H1 (cell line): Measurements from ENCODE around the gene RGS7BP. TPM values are rescaled to one million over a fixed set of nuclear protein-coding genes. Genes with fewer than 3 reads are reported as not detected.
A peak's percentile ranks its signal among the peaks of the same experiment; 100 is the strongest.

Experiments used
- CTCF ChIA-PET: fragments of 300-600 bp; sonication (Branson Sonifier 250); formaldehyde crosslinking; loops from one replicate; lab custom pipeline; 2021; ENCODE audit not compliant: partially characterized antibody; lab: Charles Lee
- POLR2A ChIA-PET: fragments of 300-600 bp; sonication (Branson Sonifier 250); formaldehyde crosslinking; loops from one replicate; lab custom pipeline; 2021; ENCODE audit warnings: inconsistent platforms; ENCODE audit not compliant: partially characterized antibody; lab: Charles Lee
- DNase-seq, 2 experiments: peaks; one replicate each; pipeline versions ENCODE4 v3.0.0 to v3.0.0-alpha.2; 2010 to 2022; ENCODE audit warnings: low spot score in 2 of 2, low read depth in 1 of 2, mixed read lengths in 1 of 2
- FAIRE-seq: peaks from 2 replicates; lab custom pipeline; 2011; peaks lifted over from hg19 to GRCh38; lab: Jason Lieb, UNC
- H2AFZ ChIP-seq: 2 replicates; pipeline ENCODE4 v1.8.1; 2012; ENCODE audit warnings: low read length, inconsistent platforms
- H2AK5ac ChIP-seq: 2 replicates; pipeline ENCODE4 v1.6.1; 2013; ENCODE audit warnings: low read depth, low read length
- H2BK120ac ChIP-seq: replicated peaks from 2 replicates; pipeline ENCODE3; 2013; ENCODE audit warnings: low read depth, low read length, inconsistent platforms
- H2BK12ac ChIP-seq: 2 replicates; pipeline ENCODE4 v1.6.1; 2013; ENCODE audit warnings: low read depth, low read length
- H2BK15ac ChIP-seq: 2 replicates; pipeline ENCODE4 v1.6.1; 2013; ENCODE audit warnings: low read length
- H2BK20ac ChIP-seq: 2 replicates; pipeline ENCODE4 v1.6.1; 2013; ENCODE audit warnings: low read length
- H2BK5ac ChIP-seq: 2 replicates; pipeline ENCODE4 v1.6.1; 2013; ENCODE audit warnings: low read depth, low read length
- H3K14ac ChIP-seq: 2 replicates; pipeline ENCODE4 v1.6.1; 2013; ENCODE audit warnings: inconsistent platforms; ENCODE audit not compliant: insufficient read length
- H3K18ac ChIP-seq: 2 replicates; pipeline ENCODE4 v1.6.1; 2013; ENCODE audit warnings: low read length; ENCODE audit errors: extremely low read depth
- H3K23ac ChIP-seq: 2 replicates; pipeline ENCODE4 v1.6.1; 2013; ENCODE audit warnings: inconsistent platforms; ENCODE audit not compliant: insufficient read length
- H3K23me2 ChIP-seq: 2 replicates; pipeline ENCODE4 v1.6.1; 2013; ENCODE audit warnings: low read depth, low read length
- H3K27ac ChIP-seq: 2 replicates; pipeline ENCODE4 v1.6.1; 2011; ENCODE audit warnings: low read depth, low read length, inconsistent platforms
- H3K27me3 ChIP-seq, 4 experiments: replicated peaks in 1 of 4; 1 replicate in 1 of 4; 2 replicates in 3 of 4; pipeline versions ENCODE4 v1.6.1 to v1.8.1; 2011 to 2013; ENCODE audit warnings: low read length in 3 of 4, mild to moderate bottlenecking in 3 of 4, inconsistent platforms in 2 of 4, mixed read lengths in 2 of 4, moderate library complexity in 1 of 4; ENCODE audit not compliant: control insufficient read depth in 3 of 4, insufficient read depth in 3 of 4; ENCODE audit errors: extremely low read depth in 1 of 4
- H3K36me3 ChIP-seq, 4 experiments: 2 replicates each; pipeline versions ENCODE4 v1.6.1 to v1.8.1; 2011 to 2013; ENCODE audit warnings: mild to moderate bottlenecking in 4 of 4, low read length in 3 of 4, moderate library complexity in 2 of 4, control low read depth in 1 of 4, inconsistent platforms in 1 of 4; ENCODE audit not compliant: insufficient read depth in 4 of 4, control insufficient read depth in 2 of 4
- H3K4ac ChIP-seq: replicated peaks from 2 replicates; pipeline ENCODE3; 2013; ENCODE audit warnings: low read length, low read depth, mixed read lengths, inconsistent platforms; ENCODE audit not compliant: insufficient read length
- H3K4me1 ChIP-seq, 4 experiments: replicated peaks in 1 of 4; 1 replicate in 1 of 4; 2 replicates in 3 of 4; pipeline versions ENCODE4 v1.6.1 to v1.8.1; 2011 to 2013; ENCODE audit warnings: low read length in 3 of 4, inconsistent platforms in 2 of 4, mixed read lengths in 1 of 4; ENCODE audit not compliant: insufficient read depth in 4 of 4, control insufficient read depth in 3 of 4
- H3K4me2 ChIP-seq, 2 experiments: 2 replicates each; pipeline versions ENCODE4 v1.6.1 to v1.8.1; 2011 to 2013; ENCODE audit warnings: low read depth in 2 of 2, low read length in 2 of 2, control low read depth in 1 of 2, inconsistent platforms in 1 of 2, mild to moderate bottlenecking in 1 of 2; ENCODE audit not compliant: insufficient read depth in 1 of 2
- H3K4me3 ChIP-seq, 4 experiments: fragments of 200-600, 300-600 bp in 1 of 4; sonication (generic), shearing (Covaris generic), sonication (Bioruptor Twin) in 1 of 4; 2 replicates each; pipeline versions ENCODE4 v1.5.1 to v1.8.1; 2011 to 2016; ENCODE audit warnings: low read length in 4 of 4, low read depth in 3 of 4, control low read depth in 2 of 4, inconsistent platforms in 2 of 4, mild to moderate bottlenecking in 2 of 4, mixed read lengths in 1 of 4, moderate library complexity in 1 of 4; ENCODE audit not compliant: insufficient read depth in 2 of 4; ENCODE audit errors: extremely low read depth in 1 of 4
- H3K56ac ChIP-seq: replicated peaks from 2 replicates; pipeline ENCODE3; 2013; ENCODE audit warnings: low read depth, mild to moderate bottlenecking, mixed read lengths, low read length, inconsistent platforms; ENCODE audit not compliant: insufficient read length
- H3K79me1 ChIP-seq: 2 replicates; pipeline ENCODE4 v1.6.1; 2013; ENCODE audit warnings: low read depth, low read length, control low read depth
- H3K79me2 ChIP-seq, 2 experiments: 2 replicates each; pipeline versions ENCODE4 v1.6.1 to v1.8.1; 2012 to 2013; ENCODE audit warnings: low read length in 2 of 2, mild to moderate bottlenecking in 2 of 2, inconsistent platforms in 1 of 2; ENCODE audit not compliant: insufficient read depth in 2 of 2, control insufficient read depth in 1 of 2
- H3K9ac ChIP-seq, 4 experiments: replicated peaks in 1 of 4; 1 replicate in 1 of 4; 2 replicates in 3 of 4; pipeline versions ENCODE4 v1.6.1 to v1.8.1; 2011 to 2013; ENCODE audit warnings: low read depth in 3 of 4, low read length in 3 of 4, control low read depth in 2 of 4, mild to moderate bottlenecking in 2 of 4, moderate library complexity in 2 of 4, inconsistent platforms in 1 of 4; ENCODE audit errors: extremely low read depth in 1 of 4
- H3K9me3 ChIP-seq, 2 experiments: 2 replicates each; pipeline versions ENCODE4 v1.6.1 to v1.8.1; 2012 to 2013; ENCODE audit warnings: mild to moderate bottlenecking in 2 of 2, moderate library complexity in 2 of 2, control low read depth in 1 of 2, inconsistent platforms in 1 of 2, low read depth in 1 of 2, low read length in 1 of 2, mixed read lengths in 1 of 2; ENCODE audit not compliant: insufficient read depth in 2 of 2
- H4K20me1 ChIP-seq, 2 experiments: replicated peaks in 1 of 2; 2 replicates each; pipeline versions ENCODE3 to v1.8.1; 2011 to 2013; ENCODE audit warnings: inconsistent platforms in 2 of 2, low read length in 2 of 2, mild to moderate bottlenecking in 1 of 2; ENCODE audit not compliant: insufficient read depth in 2 of 2, control insufficient read depth in 1 of 2
- H4K5ac ChIP-seq: 2 replicates; pipeline ENCODE4 v1.6.1; 2013; ENCODE audit warnings: low read length, low read depth, mixed read lengths, inconsistent platforms; ENCODE audit not compliant: insufficient read length
- H4K8ac ChIP-seq: 2 replicates; pipeline ENCODE4 v1.8.0; 2013; ENCODE audit warnings: mild to moderate bottlenecking, moderate library complexity, low read length, inconsistent platforms; ENCODE audit not compliant: insufficient read depth; ENCODE audit errors: extremely low read depth
- H4K91ac ChIP-seq: replicated peaks from 2 replicates; pipeline ENCODE3; 2013; ENCODE audit warnings: low read length, mixed read lengths, inconsistent platforms; ENCODE audit not compliant: insufficient read length
- ATF3 ChIP-seq: IDR thresholded peaks from 2 replicates; pipeline ENCODE4 v1.6.1; 2011; ENCODE audit warnings: low read depth, mild to moderate bottlenecking, low read length; ENCODE audit not compliant: insufficient read depth
- BCL11A ChIP-seq, 2 experiments: IDR thresholded peaks; one replicate each; pipeline ENCODE4 v1.6.1; 2011; ENCODE audit warnings: low read depth in 2 of 2, low read length in 2 of 2, mild to moderate bottlenecking in 2 of 2
- E2F6 ChIP-seq: IDR thresholded peaks from 2 replicates; pipeline ENCODE4 v1.6.1; 2012; ENCODE audit warnings: inconsistent platforms
- EGR1 ChIP-seq: IDR thresholded peaks from 2 replicates; pipeline ENCODE4 v1.6.1; 2011; ENCODE audit warnings: low read depth, low read length, borderline replicate concordance
- EZH2 ChIP-seq: fragments of 200-600 bp; sonication (generic); IDR thresholded peaks from 2 replicates; pipeline ENCODE4 v1.7.1; 2012; ENCODE audit warnings: low read depth, mild to moderate bottlenecking, moderate library complexity, low read length, inconsistent platforms; ENCODE audit not compliant: severe bottlenecking
- KDM1A ChIP-seq: fragments of 200-600, 300-600 bp; sonication (generic); IDR thresholded peaks from 2 replicates; pipeline ENCODE4 v1.7.1; 2016; ENCODE audit warnings: mild to moderate bottlenecking, low read length, borderline replicate concordance
- NRF1 ChIP-seq: IDR thresholded peaks from 2 replicates; pipeline ENCODE4 v1.6.1; 2011; ENCODE audit warnings: mild to moderate bottlenecking, low read depth, low read length, improper control_type of control experiment
- RFX5 ChIP-seq: IDR thresholded peaks from 2 replicates; pipeline ENCODE4 v1.6.1; 2011; ENCODE audit warnings: low read depth, low read length, improper control_type of control experiment, borderline replicate concordance
- SIX5 ChIP-seq: IDR thresholded peaks from 2 replicates; pipeline ENCODE4 v1.6.1; 2011; ENCODE audit warnings: mild to moderate bottlenecking, low read depth, low read length
- SRF ChIP-seq: IDR thresholded peaks from 2 replicates; pipeline ENCODE4 v1.6.1; 2011; ENCODE audit warnings: mild to moderate bottlenecking, low read depth, low read length, moderate library complexity
- TAF1 ChIP-seq: IDR thresholded peaks from 2 replicates; pipeline ENCODE4 v1.6.1; 2011; ENCODE audit warnings: mild to moderate bottlenecking, low read depth, low read length
- TAF7 ChIP-seq: optimal IDR thresholded peaks from 2 replicates; pipeline ENCODE3; 2011; ENCODE audit warnings: low read depth, mild to moderate bottlenecking, inconsistent platforms, low read length, moderate library complexity, borderline replicate concordance
- TCF12 ChIP-seq: IDR thresholded peaks from 2 replicates; pipeline ENCODE4 v1.6.1; 2011; ENCODE audit warnings: low read depth, mild to moderate bottlenecking, low read length
- WGBS, 2 experiments: shearing (Covaris generic) in 1 of 2; methylation state at CpG; one replicate each; pipeline versions ENCODE4 v1.1.6 to v1.1.7; 2013 to 2015; ENCODE audit warnings: low lambda C conversion rate in 2 of 2, mixed read lengths in 2 of 2, inconsistent platforms in 1 of 2, low coverage in 1 of 2, missing lambda C conversion rate in 1 of 2; ENCODE audit not compliant: insufficient replicate concordance in 2 of 2, insufficient coverage in 1 of 2, insufficient read length in 1 of 2; ENCODE audit errors: extremely low coverage in 1 of 2, missing lambda C conversion rate in 1 of 2; 5-methylcytosine and 5-hydroxymethylcytosine counted together
- polyA plus RNA-seq, 7 experiments: library from polyadenylated mRNA; depleted of rRNA in 3 of 7; stranded (reverse) in 5 of 7; unstranded in 2 of 7; fragments of >200 nt in 5 of 7; fragments of 200-250 nt in 2 of 7; gene quantifications; 1 replicate in 5 of 7; 2 replicates in 1 of 7; 4 replicates in 1 of 7; pipeline versions ENCODE4 v1.2.1 to v1.2.3, GENCODE V29; 2011 to 2013; ENCODE audit warnings: missing spikeins in 2 of 7, mixed read lengths in 2 of 7
- total RNA-seq: library from RNA; stranded (reverse); fragmentation: NEBNext Ultra II Directional; extraction: Animal tissue kit (Norgen Biotek cat#: 25700); gene quantifications from 2 replicates; pipeline ENCODE4 v1.2.1, GENCODE V29; 2021

Gene RGS7BP
- total and polyA plus RNA-seq, 2 of the 8 experiments (the other 6 are each of a cell fraction or from before 2014, with no cell fraction given) = 0.65 to 2.3 TPM

GRCh38 chr5:64594601-64595000, 88.8 kb downstream of the RGS7BP start:
- H2BK12ac ChIP-seq = no peak overlapping the region
- H3K4me1 ChIP-seq = peaks cover 0 to 12% (median 2%) of the 10 kb centered on the region in 4 experiments; a peak in 4 of 7 replicates
- H2BK15ac ChIP-seq = no peak overlapping the region
- no peak overlapping the region for H3K23ac ChIP-seq
- ChIA-PET CTCF (interaction anchor here (0.6 to 10.0 kb wide), 33 partner anchors 10 to 520 kb away, joined by 3 to 105 read pairs (median 4); no protein-coding TSS in a partner anchor), POLR2A (no interaction called here)
- H3K79me1 ChIP-seq = no peaks in the 10 kb centered on the region
- H3K9me3 ChIP-seq = no peaks in the 10 kb centered on the region
- no peak for DNase-seq
- H4K5ac ChIP-seq = no peak overlapping the region
- no peak overlapping the region for H2BK20ac ChIP-seq
- WGBS, 2 experiments = 89% methylated on average over 4 of the region's 4 CpGs; no CpG with 5 or more reads in 1 of the 2 experiments
- no peaks in the 10 kb centered on the region for H3K23me2 ChIP-seq
- peak overlapping the region; percentile 29; the same call in 1 of the 2 replicates for H2AFZ ChIP-seq
- no peak overlapping the region for H3K27ac ChIP-seq
- H3K36me3 ChIP-seq = no peaks in the 10 kb centered on the region
- FAIRE-seq = no peak
- no peak overlapping the region for H2AK5ac ChIP-seq
- no peak overlapping the region for H3K14ac ChIP-seq
- H3K4ac ChIP-seq = no peak overlapping the region
- no peak overlapping the region for H2BK5ac ChIP-seq
- H3K9ac ChIP-seq = no peak overlapping the region
- H4K8ac ChIP-seq = no peak overlapping the region
- H2BK120ac ChIP-seq = no peak overlapping the region
- H3K79me2 ChIP-seq = no peaks in the 10 kb centered on the region
- H3K18ac ChIP-seq = no peak overlapping the region
- H4K91ac ChIP-seq = no peak overlapping the region
- H3K56ac ChIP-seq = no peak overlapping the region
- H3K27me3 ChIP-seq = no peaks in the 10 kb centered on the region
- H3K4me2 ChIP-seq = no peak overlapping the region
- no peaks in the 10 kb centered on the region for H4K20me1 ChIP-seq
- no peak overlapping the region for H3K4me3 ChIP-seq
- TF ChIP-seq BCL11A (IDR thresholded peaks at IDR 0.05; ENCODE audit: low read depth in 2 of 2, low read length in 2 of 2) (no peak), TCF12 (no peak), RFX5 (no peak), ATF3 (no peak), KDM1A (no peak), EGR1 (no peak), SIX5 (no peak), TAF7 (no peak), TAF1 (no peak), SRF (no peak), E2F6 (no peak), NRF1 (no peak), EZH2 (no peak)
